ENCODE data around the gene CEP55.

CEP55 gene

DNA sequence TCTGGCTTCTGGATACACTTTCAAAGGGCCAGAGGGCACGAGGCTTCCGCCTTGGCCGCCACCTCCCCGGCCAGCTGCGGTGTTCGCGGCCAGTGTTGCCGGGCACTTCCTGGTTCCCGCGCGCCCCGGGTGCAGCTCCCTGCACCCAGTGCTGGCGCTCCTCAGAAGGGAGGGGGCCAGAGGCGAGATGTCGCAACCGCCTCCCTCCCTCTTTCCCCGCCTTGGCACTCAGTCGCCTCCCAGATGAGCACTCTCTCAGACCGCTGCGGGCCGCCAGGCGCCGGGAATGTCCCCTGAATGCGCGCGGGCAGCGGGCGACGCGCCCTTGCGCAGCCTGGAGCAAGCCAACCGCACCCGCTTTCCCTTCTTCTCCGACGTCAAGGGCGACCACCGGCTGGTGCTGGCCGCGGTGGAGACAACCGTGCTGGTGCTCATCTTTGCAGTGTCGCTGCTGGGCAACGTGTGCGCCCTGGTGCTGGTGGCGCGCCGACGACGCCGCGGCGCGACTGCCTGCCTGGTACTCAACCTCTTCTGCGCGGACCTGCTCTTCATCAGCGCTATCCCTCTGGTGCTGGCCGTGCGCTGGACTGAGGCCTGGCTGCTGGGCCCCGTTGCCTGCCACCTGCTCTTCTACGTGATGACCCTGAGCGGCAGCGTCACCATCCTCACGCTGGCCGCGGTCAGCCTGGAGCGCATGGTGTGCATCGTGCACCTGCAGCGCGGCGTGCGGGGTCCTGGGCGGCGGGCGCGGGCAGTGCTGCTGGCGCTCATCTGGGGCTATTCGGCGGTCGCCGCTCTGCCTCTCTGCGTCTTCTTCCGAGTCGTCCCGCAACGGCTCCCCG, 70.2 kb downstream of the CEP55 start, which contains the start of gene FFAR4:
FFAR4 (plus strand) TSS at position 231 of the 842 bp plus-strand sequence; CDS start at position 287, 56 bp downstream.
- no peak for DNase-seq (ENCODE audit: low read depth in 2 of 2)

DNA sequence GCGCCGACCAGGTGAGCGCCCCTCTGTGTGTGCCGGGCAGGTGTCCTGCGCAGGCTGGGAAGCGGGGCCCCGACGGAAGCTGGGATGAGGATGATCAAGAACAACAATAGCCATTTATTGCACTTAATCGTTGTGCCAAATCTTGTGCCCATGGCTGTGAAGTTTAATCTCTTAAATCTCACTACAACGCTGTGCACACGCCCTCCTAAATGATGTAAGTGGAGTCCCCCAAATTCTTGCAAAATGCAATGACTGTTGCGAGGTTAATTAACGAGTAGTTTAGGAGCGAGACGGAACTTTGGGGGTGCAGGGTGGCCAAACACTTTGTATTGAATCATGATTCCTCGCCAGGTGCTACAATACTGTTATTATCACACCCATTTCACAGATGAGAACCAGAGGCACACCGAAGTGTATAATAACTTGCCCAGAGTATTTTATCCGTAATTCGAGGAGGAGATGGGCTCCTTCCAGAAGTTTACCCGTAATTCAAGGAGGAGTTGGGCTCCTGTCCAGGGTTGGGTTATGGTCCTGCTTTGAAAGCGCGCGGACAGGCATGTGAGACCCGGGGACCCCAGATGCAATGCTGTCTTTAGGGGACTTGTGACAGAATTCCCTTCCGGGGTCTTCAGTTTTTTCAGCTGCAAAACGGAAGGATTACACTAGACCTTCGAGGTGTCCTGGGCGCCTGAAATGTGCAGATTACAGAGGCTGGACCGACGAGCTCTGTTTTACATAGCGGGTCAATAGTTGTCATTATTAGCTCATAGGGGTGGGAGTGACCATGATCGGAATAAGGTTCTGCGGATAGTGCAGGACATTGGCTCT, 71.1 kb downstream of the CEP55 start:
- DNase-seq (ENCODE audit: low read depth in 2 of 2) = no peak

- no peak for DNase-seq (ENCODE audit: low read depth in 2 of 2)
Observed at GRCh38 chr10:93568105-93568390, 71.6 kb downstream of the CEP55 start.

DNA sequence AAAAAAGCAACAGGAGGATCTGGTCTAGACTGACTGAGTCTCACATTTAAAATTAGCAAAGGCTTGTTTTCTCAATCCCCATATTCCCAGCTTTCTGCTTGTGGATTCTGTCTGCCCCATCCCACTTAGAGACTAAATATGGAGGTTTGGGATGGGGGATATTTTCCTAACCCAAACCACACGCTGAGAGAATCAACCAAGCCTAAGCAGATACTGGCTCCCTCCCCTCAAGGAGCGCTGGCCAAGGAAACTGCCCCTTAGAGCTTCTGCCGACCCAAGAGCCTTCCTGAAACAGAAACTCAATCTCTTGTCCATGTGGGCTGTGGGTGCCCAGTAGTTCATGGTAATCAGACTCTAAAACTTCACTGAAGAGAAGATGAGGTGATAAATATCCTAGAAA, 74.0 kb downstream of the CEP55 start:
- no peak for DNase-seq (ENCODE audit: low read depth in 2 of 2)

DNA sequence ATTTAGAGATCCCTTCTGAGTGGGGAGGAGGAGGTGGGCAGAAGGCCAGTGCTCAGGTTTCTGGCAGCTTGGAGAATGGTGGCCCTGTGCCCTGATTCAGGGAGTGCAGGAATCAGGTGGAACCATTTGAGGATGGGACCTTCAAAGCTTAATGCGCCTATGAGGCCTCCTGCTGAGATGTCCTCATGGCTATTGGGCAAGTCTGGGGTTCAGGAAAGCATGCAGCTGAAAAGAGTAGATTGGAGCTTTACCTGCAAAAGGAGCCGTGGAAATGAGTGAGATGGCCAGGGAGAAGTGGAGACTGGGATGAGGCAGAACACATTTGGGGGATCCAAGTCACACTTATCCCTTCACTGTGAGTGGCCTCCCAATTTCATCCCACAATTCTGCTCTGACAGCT, 76.2 kb downstream of the CEP55 start:
- DNase-seq (ENCODE audit: low read depth in 2 of 2) = no peak

DNA sequence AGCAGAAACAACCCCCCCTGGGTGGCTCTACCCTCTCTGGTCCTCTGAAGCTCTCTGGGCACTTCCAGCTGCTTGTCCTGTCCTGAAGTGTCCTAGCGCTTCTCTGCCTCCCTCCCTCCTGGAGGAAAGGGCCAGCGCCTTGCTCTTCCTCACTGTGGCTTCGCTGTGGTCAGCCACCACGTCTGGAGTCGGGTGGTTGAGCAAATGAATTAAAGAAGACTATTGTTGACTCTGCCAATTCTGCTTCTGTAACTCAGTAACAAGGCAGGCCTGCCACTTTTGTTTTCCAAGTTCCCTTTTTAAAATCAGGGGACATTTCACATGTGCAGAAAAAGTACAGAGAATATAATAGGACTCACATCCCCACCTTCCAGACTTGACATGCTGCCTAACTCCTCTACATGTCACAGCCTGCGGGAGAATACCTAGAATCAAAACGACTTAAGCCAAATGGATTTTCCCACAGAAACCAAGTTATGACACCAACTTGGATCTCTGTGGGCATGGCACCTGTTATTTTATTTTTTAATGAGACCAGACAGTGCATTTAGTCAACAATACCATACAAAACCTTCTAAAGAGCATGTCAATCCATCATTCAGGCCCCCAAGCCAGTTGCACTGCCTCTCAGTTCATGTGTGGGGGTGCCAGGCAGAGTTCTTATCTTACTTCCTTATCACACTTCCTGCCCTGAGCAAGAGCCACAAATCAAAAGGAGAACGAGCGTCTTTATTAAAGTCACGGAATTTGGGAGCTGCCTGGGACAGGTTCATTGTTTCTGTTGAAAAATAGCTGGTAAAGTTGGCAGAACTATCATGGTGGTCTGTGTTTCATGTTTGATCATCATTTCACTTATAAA, 76.9 kb downstream of the CEP55 start:
- DNase-seq (ENCODE audit: low read depth in 2 of 2) = no peak

DNA sequence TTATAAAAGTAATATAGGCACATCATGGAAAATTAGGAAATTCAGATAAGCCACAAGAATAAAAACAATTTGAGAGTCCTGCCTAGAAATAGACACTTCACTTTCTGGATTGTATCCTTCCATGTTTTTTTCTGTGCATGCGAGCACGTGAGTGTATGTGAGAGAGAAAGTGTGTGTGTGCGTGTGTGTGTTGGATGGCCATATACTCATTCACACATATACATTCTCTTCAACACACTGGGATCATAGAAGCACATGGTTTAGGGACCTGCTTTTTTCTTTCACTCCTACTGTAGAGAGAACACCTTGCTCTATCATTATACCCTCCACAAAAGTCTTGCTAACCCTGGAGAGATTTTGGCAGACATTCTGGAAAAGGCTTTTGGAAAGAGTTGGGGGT, 77.5 kb downstream of the CEP55 start:
- DNase-seq (ENCODE audit: low read depth in 2 of 2) = no peak

- no peak for DNase-seq (ENCODE audit: low read depth in 2 of 2)
Observed at GRCh38 chr10:93576888-93577287, 80.5 kb downstream of the CEP55 start.

DNA sequence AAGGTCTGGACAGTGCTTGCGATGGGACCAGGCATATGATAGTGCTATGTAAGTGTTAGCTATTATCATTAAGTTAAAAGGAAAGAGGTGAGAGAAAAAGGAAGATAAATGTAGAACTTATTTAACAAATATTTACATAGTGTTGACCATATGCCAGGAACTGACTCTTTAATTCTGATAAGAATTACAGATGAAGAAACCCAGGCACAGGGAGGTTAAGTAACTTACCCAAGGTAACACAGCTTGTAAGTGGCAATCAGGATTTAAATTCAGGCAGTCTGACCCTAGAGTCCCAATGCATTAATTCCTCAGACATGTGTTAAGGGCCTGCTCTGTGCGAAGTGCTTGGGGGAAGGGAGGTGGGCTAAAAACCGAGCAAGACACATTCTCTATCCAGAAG, 81.2 kb downstream of the CEP55 start:
- DNase-seq (ENCODE audit: low read depth in 2 of 2) = no peak
